Retinal pigment epithelial cell (primary cell): ENCODE data around the gene VCAN.

Experiments
- DNase-seq: peaks from one replicate; pipeline ENCODE4 v3.0.0-alpha.2; 2010; ENCODE audit warnings: low read depth
- H3K4me3 ChIP-seq: 2 replicates; pipeline ENCODE4 v1.5.1; 2011; ENCODE audit warnings: mild to moderate bottlenecking, low read length, control low read depth, moderate library complexity
- TF ChIP-seq, protein P1 (sequence below): conservative IDR thresholded peaks from 2 replicates; pipeline ENCODE4 v1.5.1; 2011; ENCODE audit warnings: low read depth, low read length, control low read depth, inconsistent platforms

Gene VCAN

DNA sequence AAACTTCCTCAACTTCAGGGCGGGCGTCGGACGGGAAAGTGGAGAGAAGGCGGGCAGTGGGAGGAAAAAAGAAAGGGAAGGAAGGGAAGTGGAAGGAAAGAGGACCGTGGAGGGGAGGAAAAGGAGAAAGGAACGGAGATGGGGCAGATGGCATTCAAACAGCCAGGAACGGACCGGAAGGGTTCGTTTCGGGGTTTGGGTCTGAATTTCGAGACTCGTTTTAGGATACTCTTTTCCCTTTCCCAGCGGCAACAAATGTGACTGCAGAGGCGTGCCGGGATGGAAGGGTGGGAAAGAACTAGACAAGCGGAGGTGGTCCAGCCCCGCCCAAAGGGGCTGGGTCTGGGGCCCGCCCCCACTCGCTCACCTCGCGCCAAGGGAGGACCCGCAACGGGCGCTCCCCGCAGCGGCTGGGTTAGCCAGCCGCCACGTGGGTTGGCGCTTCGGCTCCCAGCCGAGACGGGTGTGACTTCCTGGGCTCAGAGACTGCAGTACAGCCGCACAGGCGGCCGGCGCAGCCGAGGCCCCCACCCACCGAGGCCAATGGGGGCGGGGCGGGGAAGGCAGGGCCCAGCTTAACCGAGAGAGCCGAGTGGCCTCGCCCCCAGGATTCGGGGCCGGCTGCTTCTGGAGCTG, 2.7 kb downstream of the VCAN start:
- peak overlapping the region; percentile 76 for H3K4me3 ChIP-seq
- TF ChIP-seq, protein P1, sequence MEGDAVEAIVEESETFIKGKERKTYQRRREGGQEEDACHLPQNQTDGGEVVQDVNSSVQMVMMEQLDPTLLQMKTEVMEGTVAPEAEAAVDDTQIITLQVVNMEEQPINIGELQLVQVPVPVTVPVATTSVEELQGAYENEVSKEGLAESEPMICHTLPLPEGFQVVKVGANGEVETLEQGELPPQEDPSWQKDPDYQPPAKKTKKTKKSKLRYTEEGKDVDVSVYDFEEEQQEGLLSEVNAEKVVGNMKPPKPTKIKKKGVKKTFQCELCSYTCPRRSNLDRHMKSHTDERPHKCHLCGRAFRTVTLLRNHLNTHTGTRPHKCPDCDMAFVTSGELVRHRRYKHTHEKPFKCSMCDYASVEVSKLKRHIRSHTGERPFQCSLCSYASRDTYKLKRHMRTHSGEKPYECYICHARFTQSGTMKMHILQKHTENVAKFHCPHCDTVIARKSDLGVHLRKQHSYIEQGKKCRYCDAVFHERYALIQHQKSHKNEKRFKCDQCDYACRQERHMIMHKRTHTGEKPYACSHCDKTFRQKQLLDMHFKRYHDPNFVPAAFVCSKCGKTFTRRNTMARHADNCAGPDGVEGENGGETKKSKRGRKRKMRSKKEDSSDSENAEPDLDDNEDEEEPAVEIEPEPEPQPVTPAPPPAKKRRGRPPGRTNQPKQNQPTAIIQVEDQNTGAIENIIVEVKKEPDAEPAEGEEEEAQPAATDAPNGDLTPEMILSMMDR: no peak
- peak; percentile 81 for DNase-seq

DNA sequence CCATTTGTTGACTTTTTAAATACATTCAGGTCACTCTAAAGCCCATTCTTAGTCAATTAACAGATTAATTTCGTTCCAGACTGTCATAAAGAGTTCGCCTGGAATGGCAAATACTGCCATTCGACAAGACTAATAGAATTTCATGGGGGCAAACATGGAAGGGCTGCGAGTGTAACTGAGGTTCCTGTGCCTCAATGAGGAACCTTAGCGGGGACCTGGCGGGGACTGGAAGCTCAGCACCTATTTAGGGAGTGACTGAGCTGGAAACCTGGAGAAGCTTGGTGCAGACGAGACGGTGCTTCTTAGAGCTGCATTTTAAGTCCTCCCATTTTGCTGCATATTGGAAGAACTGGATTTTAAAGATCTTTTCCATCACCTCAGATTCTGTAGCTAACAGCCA, 3.4 kb downstream of the VCAN start:
- TF ChIP-seq, protein P1: no peak

DNA sequence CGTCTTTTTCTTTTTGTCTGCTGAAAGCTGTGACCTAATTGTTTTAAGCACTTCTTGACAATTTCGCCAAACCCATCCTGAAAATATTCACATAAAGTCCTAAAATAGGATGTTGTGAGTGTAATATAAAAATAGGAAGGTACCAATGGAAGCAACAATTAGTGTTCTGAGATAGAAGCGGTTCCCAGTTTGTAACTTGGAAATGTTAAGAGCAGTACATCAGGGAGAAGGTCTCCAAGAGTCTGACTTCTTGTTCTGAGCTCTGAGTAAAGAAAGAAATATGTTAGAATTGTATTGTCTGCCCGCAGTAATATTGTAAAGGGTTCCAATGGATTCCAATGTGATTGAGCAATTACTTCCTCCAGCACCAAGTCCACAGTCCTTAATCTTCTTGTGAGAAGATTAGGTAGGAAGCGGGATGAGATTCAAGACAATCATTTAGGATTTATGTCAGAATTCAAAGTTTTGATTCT, 3.9 kb downstream of the VCAN start:
- H3K4me3 ChIP-seq: peak overlapping the region; percentile 76
- peak; percentile 77 for DNase-seq
- TF ChIP-seq, protein P1: no peak

More for the DNA sequence above, 3.4 kb downstream of the VCAN start:
- peak overlapping the region; percentile 76 for H3K4me3 ChIP-seq
- no peak for DNase-seq

DNA sequence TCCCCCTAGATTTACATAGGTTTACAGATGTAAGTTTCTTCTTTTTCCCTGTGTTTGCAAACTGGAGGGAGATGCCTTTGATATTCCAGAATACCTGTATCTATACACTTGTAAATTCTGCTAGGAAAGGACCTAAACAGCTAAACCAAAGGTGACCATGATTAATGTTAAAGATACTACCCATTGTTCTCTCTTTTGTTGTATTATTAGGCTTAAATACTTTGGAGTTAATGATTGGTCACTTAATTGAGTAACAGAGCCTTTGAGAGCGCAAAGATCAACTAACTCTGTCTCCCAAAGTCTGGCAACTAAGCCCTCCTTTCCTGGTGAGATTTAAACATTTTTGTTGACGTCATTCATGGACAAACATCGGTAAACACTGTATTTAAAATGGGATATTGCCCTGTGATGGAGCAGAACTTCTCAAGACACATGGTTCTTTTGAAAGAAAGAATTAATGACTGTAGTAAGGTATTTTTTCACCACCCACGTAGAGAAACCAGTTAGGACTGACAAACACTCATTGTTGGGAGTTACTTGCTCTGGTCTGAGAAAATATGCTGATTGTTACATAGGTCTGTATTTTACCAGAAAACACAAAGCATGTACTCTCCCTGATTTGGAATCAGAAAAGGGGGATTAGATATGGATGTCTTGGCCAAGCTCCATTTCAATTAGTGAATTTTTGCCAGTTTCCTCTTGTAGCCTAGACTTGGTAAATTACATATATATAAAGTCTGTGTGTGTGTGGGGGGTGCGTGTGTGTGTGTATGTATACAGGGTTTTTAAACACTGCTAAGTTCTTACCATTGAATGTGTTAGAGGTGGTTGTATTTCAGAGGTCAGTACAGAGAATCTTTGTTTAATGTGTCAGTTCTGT, 4.6 kb downstream of the VCAN start:
- TF ChIP-seq, protein P1: no peak
- DNase-seq: peak; percentile 45
- H3K4me3 ChIP-seq: no peak overlapping the region

DNA sequence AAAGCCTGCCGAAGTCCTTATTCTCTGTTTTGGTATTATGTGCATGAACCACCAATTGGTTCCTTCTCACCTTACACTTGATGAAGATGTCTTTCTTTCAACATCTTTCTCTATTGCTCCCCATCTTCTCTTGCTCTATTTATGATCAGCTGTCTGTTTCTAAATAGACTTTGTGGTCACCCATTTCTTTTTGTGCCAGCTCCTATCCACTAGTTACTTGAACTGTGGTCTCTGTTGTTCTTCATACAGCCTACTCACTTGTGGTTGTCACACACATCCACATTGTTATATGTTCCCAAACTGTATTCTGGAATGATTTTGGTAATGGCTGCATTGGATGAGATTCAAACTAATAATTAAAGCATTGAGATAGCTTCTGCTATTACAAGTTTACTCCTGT, 11.4 kb downstream of the VCAN start:
- TF ChIP-seq, protein P1: no peak
- no peak for DNase-seq
- no peak overlapping the region for H3K4me3 ChIP-seq

DNA sequence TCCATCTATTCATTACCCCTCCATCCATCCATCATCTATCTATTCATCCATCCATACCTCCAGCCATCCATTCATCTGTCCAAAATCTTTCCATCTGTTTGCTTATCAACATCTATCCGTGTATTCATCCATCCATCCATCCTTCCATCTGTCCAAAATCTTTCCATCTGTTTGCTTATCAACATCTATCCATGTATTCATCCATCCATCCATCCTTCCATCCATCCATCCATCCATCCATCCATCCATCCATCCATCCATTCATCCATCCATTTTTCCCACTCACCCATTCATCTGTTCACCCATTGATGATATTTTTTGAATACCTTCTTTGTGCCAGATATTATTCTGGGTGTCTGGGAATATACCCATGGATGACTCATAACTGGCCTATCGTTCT, 12.8 kb downstream of the VCAN start:
- TF ChIP-seq, protein P1: no peak
- no peak overlapping the region for H3K4me3 ChIP-seq
- DNase-seq: no peak
